Breast epithelium (tissue), 4 donors: Measurements from ENCODE around the gene LRRC36. TPM values are rescaled to one million over a fixed set of nuclear protein-coding genes. Genes with fewer than 3 reads are reported as not detected.

Experiments used
- DNase-seq, 2 donors: peaks; one replicate each; pipeline ENCODE4 v3.0.0-alpha.2; 2019; ENCODE audit warnings: low spot score in 2 of 2
- H3K27ac ChIP-seq, 2 donors: fragments of 200-600 bp; sonication (generic) in 1 of 2; one replicate each; pipeline ENCODE4 v1.5.1; 2016 to 2019; ENCODE audit warnings: mild to moderate bottlenecking in 1 of 2
- H3K27me3 ChIP-seq, 2 donors: fragments of 200-600 bp; sonication (generic) in 1 of 2; one replicate each; pipeline versions ENCODE4 v1.5.1 to v1.6.0; 2017 to 2019; ENCODE audit warnings: control low read depth in 1 of 2, mild to moderate bottlenecking in 1 of 2
- H3K36me3 ChIP-seq: fragments of 200-600 bp; one replicate; pipeline ENCODE4 v1.5.1; 2019
- H3K4me1 ChIP-seq, 2 donors: fragments of 200-600 bp; sonication (generic); one replicate each; pipeline ENCODE4 v1.5.1; 2016 to 2019; ENCODE audit warnings: control low read depth in 1 of 2
- H3K4me3 ChIP-seq, 3 donors: fragments of 200-600 bp; sonication (generic); 1 replicate in 2 of 3; 2 replicates in 1 of 3; pipeline ENCODE4 v1.5.1; 2016 to 2019; ENCODE audit warnings: mild to moderate bottlenecking in 3 of 3, moderate library complexity in 2 of 3
- H3K9me3 ChIP-seq, 2 donors: fragments of 200-600 bp; sonication (generic) in 1 of 2; one replicate each; pipeline ENCODE4 v1.5.1; 2016 to 2019; ENCODE audit warnings: control low read depth in 1 of 2
- POLR2A ChIP-seq: fragments of 450-650 bp; IDR thresholded peaks from one replicate; pipeline ENCODE4 v1.6.1; 2016; ENCODE audit warnings: antibody characterized with exemption, mild to moderate bottlenecking, moderate library complexity
- POLR2AphosphoS5 ChIP-seq, 3 donors: sonication (generic); formaldehyde crosslinking; IDR thresholded peaks; one replicate each; pipeline ENCODE4 v1.6.1; 2017; ENCODE audit warnings: antibody characterized with exemption in 3 of 3
- intact Hi-C: fragments of 100-400 bp; cut with DNase I; formaldehyde crosslinking; loops from one replicate; pipeline ENCODE4 v1.15.1; 2023; ENCODE audit warnings: low total_unique reads
- total RNA-seq, 3 donors: library from RNA; depleted of rRNA; stranded (reverse); fragments of >200 nt; gene quantifications; one replicate each; pipeline ENCODE4 v1.1.0, GENCODE V29; 2016
- TF ChIP-seq, protein P1 (sequence below), 3 donors: fragments of 450-650 bp; IDR thresholded peaks; one replicate each; pipeline ENCODE4 v1.5.1; 2016 to 2017; ENCODE audit warnings: antibody characterized with exemption in 3 of 3, mild to moderate bottlenecking in 3 of 3, moderate library complexity in 3 of 3

Gene LRRC36
- total RNA-seq, 3 donors from 2014 or later = 0.16 to 3.3 (median 0.59) TPM

DNA sequence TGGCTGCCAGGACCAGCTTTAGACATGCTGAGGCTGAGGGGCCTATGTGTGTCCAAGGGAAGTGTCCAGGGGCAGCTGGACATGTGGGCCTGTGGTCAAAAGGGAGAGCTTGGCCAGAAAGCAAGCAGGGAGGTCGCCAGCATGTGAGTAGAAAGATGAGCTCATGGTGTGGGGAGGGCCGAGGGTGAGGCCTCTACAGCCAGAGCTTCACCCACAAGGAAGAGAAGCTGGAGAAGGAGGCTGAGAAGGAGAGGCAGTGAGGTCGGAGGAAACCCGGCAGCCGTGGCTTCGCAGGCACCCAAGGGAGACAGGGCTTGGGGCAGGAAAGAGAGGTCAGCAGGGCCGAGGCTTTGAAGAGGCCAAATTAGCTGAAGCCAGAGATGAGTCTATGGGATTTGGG lies 100.3 kb downstream of the LRRC36 start:
- H3K4me3 ChIP-seq = no peak overlapping the region
- intact Hi-C loops = no loop called here
- no peak for DNase-seq
- no peaks in the 10 kb centered on the region for H3K27me3 ChIP-seq
- H3K9me3 ChIP-seq = no peaks in the 10 kb centered on the region
- peaks cover 4 to 14% of the 10 kb centered on the region in 2 donors for H3K4me1 ChIP-seq
- H3K36me3 ChIP-seq = no peaks in the 10 kb centered on the region
- TF ChIP-seq POLR2AphosphoS5 (IDR thresholded peaks at IDR 0.05) (peak in 1 of 3 donors; percentile 12), POLR2A (no peak)
- peak overlapping the region; percentile 10 to 42 for H3K27ac ChIP-seq

DNA sequence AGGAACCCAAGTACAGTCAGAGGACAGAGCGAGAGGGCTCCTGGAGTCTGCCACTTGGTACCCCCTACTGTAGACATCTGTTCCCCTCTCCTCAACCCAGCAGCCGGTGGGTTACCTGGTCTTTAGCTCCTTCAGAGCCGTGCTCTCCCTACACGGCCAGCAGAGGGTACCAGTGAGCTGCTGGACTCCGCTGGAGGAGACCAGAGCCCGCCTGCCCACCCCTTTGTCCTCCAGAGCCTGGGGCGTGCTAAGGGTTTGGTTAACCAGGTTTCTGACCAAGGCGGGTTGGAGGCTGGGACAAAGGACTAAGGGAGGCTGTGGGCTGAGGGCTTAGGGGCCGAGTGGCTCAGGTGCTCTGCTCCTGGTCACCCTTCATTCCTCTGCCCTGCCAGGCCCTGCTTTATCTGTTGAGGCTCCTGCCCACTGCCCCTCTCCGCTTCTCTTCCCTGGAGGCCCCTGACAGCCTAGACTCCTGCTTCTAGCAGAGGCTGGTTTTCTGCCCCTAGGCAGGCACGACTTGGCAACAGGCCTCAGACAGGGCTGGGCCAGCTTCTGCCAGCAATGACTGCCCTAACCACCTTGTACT lies 101.6 kb downstream of the LRRC36 start:
- TF ChIP-seq POLR2AphosphoS5 (IDR thresholded peaks at IDR 0.05) = peak in 2 of 3 donors; percentile 39 to 50
- TF ChIP-seq, protein P1, sequence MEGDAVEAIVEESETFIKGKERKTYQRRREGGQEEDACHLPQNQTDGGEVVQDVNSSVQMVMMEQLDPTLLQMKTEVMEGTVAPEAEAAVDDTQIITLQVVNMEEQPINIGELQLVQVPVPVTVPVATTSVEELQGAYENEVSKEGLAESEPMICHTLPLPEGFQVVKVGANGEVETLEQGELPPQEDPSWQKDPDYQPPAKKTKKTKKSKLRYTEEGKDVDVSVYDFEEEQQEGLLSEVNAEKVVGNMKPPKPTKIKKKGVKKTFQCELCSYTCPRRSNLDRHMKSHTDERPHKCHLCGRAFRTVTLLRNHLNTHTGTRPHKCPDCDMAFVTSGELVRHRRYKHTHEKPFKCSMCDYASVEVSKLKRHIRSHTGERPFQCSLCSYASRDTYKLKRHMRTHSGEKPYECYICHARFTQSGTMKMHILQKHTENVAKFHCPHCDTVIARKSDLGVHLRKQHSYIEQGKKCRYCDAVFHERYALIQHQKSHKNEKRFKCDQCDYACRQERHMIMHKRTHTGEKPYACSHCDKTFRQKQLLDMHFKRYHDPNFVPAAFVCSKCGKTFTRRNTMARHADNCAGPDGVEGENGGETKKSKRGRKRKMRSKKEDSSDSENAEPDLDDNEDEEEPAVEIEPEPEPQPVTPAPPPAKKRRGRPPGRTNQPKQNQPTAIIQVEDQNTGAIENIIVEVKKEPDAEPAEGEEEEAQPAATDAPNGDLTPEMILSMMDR (IDR thresholded peaks at IDR 0.05) = peak in 2 of 3 donors; percentile 91 to 92
- TF ChIP-seq POLR2A = no peak
- Histone ChIP-seq H3K36me3 (no peaks in the 10 kb centered on the region), H3K27ac (peak overlapping the region; percentile 81 to 88), H3K9me3 (no peaks in the 10 kb centered on the region), H3K27me3 (no peaks in the 10 kb centered on the region), H3K4me3 (no peak overlapping the region), H3K4me1 (peaks cover 4 to 14% of the 10 kb centered on the region in 2 donors)
- intact Hi-C loops = no loop called here
- peak; percentile 70 to 83 for DNase-seq

DNA sequence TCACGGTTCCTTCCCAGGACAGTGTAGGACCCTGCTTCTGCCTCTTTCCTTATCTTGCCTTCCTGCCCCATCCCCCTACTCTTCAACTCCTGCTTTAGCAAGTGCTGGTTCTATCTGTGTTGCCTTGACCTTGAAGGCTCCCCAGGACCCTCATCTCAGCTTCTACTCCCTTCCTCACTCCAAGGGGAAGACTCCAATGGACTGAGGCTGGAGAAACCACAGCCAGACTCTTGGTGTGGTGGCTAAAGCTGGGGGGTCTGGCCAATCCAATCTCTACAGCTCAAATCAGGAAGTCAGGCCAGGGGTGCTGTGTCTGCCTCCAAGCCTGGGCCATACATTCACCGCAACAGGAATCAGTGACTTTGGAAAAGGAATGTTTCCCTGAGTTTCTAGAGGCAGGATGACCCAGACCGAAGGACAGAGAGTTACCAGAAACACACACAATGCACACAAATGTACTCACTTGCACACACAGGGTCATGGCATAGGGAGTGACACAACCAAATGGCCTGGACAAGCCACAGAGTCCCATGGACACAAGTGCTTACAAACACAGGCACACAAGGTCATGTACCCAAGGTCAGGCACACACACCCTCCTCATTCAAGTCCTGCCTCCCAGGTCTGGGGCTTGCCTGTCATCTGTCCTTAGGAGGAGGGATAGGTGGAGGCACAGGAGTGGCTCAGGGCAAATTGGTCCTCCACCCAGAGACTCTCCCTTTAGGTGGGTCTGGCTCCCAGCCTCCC lies 102.6 kb downstream of the LRRC36 start:
- no peak for TF ChIP-seq POLR2A
- TF ChIP-seq, protein P1 (IDR thresholded peaks at IDR 0.05) = no peak
- TF ChIP-seq POLR2AphosphoS5 (IDR thresholded peaks at IDR 0.05) = no peak
- no peaks in the 10 kb centered on the region for H3K36me3 ChIP-seq
- peak overlapping the region in 1 of 3 donors; percentile 58 for H3K4me3 ChIP-seq
- intact Hi-C loops = no loop called here
- H3K27me3 ChIP-seq = no peaks in the 10 kb centered on the region
- peaks cover 4 to 14% of the 10 kb centered on the region in 2 donors for H3K4me1 ChIP-seq
- DNase-seq = no peak
- peak overlapping the region; percentile 81 to 88 for H3K27ac ChIP-seq
- no peaks in the 10 kb centered on the region for H3K9me3 ChIP-seq

DNA sequence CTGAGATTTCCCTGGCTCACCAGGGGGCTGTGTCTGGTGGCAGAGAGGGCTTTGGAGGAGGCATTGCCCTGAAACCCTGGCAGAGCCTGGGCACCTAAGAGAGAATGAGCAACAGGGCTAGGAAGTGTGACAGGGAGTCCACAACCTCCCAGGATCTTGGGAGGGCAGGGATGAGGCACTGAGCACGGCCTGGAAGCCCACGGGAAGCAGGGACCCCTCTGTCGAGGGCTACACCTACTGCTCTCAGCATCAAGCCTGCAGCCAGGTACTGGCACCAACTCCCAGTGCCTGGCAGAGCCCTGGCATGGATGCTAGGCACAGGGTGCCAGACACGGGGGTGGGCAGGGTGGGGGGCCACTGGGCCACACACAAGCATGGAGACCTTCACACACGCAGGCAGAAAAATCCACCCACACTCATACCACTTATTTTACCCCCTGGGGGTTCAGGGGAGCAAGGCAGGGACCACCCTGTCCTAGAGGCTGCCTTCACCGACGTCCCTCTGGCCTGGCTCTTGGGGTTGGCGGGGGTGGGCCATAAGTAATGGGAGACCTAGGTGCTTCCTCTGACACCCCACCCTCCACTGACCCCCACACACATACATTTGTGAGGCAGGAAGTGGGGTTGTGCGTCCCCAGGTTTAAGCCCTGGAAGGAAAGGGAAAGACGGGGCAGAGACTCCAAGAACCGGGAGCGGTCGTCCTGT lies 103.3 kb downstream of the LRRC36 start:
- H3K4me1 ChIP-seq = peaks cover 4 to 14% of the 10 kb centered on the region in 2 donors
- DNase-seq = no peak
- H3K4me3 ChIP-seq = peak overlapping the region; percentile 32 to 81 (median 58)
- no peaks in the 10 kb centered on the region for H3K9me3 ChIP-seq
- H3K36me3 ChIP-seq = no peaks in the 10 kb centered on the region
- intact Hi-C loops = no loop called here
- TF ChIP-seq, protein P1 (IDR thresholded peaks at IDR 0.05) = no peak
- TF ChIP-seq POLR2A = no peak
- no peak for TF ChIP-seq POLR2AphosphoS5 (IDR thresholded peaks at IDR 0.05)
- H3K27ac ChIP-seq = peak overlapping the region; percentile 79 to 88
- no peaks in the 10 kb centered on the region for H3K27me3 ChIP-seq

DNA sequence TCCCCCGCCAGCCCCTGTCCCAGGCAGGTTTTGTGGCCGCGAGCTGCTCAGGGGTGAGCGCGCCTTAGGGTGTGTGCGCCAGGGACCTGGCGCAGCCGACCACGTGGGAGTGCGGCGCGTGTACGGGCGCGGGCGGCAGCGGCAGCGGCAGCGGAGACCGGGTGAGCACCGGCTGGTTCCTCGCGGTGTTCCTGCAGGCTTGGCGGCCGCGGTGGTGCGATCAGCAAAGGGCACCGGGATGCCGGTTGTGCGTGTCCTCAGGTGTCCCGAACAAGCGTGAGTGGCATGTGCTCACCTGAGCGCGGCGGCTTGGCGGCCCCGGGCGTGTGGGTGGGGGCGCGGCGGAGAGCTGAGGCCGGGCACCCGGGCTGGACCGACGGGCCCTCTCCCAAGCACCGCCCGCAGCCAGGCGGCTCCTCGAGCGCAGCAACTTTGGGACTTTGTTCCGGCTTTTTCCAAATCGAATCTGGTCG lies 103.9 kb downstream of the LRRC36 start:
- Histone ChIP-seq H3K4me3 (peak overlapping the region; percentile 32 to 81 (median 58)), H3K36me3 (no peaks in the 10 kb centered on the region), H3K4me1 (peaks cover 4 to 14% of the 10 kb centered on the region in 2 donors), H3K27ac (peak overlapping the region; percentile 79 to 88), H3K9me3 (no peaks in the 10 kb centered on the region), H3K27me3 (no peaks in the 10 kb centered on the region)
- intact Hi-C loops = no loop called here
- TF ChIP-seq, protein P1 (IDR thresholded peaks at IDR 0.05) = no peak
- TF ChIP-seq POLR2AphosphoS5 (IDR thresholded peaks at IDR 0.05) = peak in 2 of 3 donors; percentile 24 to 65
- no peak for TF ChIP-seq POLR2A
- DNase-seq = peak in 1 of 2 donors; percentile 46
